ENCODE results near the gene GAS2L1.

The GAS2L1 gene

GRCh38 chr22:29300807-29301601, 5.4 kb upstream of the GAS2L1 start:
- in situ Hi-C loops (cut with HindIII; ENCODE audit: low sequenced_read_pairs): no loop called here
- no peak overlapping the region for H3K4me3 ChIP-seq (ENCODE audit: low read depth, low read length)
- DNase-seq (ENCODE audit: low read depth): no peak
- TF ChIP-seq CTCF (IDR thresholded peaks at IDR 0.05; ENCODE audit: low read depth, low read length, missing control alignments): no peak

GRCh38 chr22:29301716-29302401, 4.6 kb upstream of the GAS2L1 start:
- in situ Hi-C loops (cut with HindIII; ENCODE audit: low sequenced_read_pairs): no loop called here
- H3K4me3 ChIP-seq (ENCODE audit: low read depth, low read length): no peak overlapping the region
- no peak for TF ChIP-seq CTCF (IDR thresholded peaks at IDR 0.05; ENCODE audit: low read depth, low read length, missing control alignments)
- no peak for DNase-seq (ENCODE audit: low read depth)

GRCh38 chr22:29302402-29302680, 4.1 kb upstream of the GAS2L1 start:
- in situ Hi-C loops (cut with HindIII; ENCODE audit: low sequenced_read_pairs): no loop called here
- no peak overlapping the region for H3K4me3 ChIP-seq (ENCODE audit: low read depth, low read length)
- no peak for TF ChIP-seq CTCF (IDR thresholded peaks at IDR 0.05; ENCODE audit: low read depth, low read length, missing control alignments)
- DNase-seq (ENCODE audit: low read depth): no peak

GRCh38 chr22:29302681-29303465, 3.6 kb upstream of the GAS2L1 start:
- H3K4me3 ChIP-seq (ENCODE audit: low read depth, low read length): no peak overlapping the region
- no peak for DNase-seq (ENCODE audit: low read depth)
- in situ Hi-C loops (cut with HindIII; ENCODE audit: low sequenced_read_pairs): no loop called here
- TF ChIP-seq CTCF (IDR thresholded peaks at IDR 0.05; ENCODE audit: low read depth, low read length, missing control alignments): no peak

- DNase-seq (ENCODE audit: low read depth): no peak
- in situ Hi-C loops (cut with HindIII; ENCODE audit: low sequenced_read_pairs): no loop called here
- TF ChIP-seq CTCF (IDR thresholded peaks at IDR 0.05; ENCODE audit: low read depth, low read length, missing control alignments): no peak
- no peak overlapping the region for H3K4me3 ChIP-seq (ENCODE audit: low read depth, low read length)
Observed at GRCh38 chr22:29305836-29306174, 645 bp upstream of the GAS2L1 start.

GRCh38 chr22:29306835-29307595, 565 bp downstream of the GAS2L1 start:
- in situ Hi-C loops (cut with HindIII; ENCODE audit: low sequenced_read_pairs): no loop called here
- peak overlapping the region; percentile 66 for H3K4me3 ChIP-seq (ENCODE audit: low read depth, low read length)
- TF ChIP-seq CTCF (IDR thresholded peaks at IDR 0.05; ENCODE audit: low read depth, low read length, missing control alignments): no peak
- no peak for DNase-seq (ENCODE audit: low read depth)

All from astrocyte of the cerebellum (primary cell).